ENCODE results near the gene FSIP1. TPM values are rescaled to one million over a fixed set of nuclear protein-coding genes. Genes with fewer than 3 reads are reported as not detected.

The FSIP1 gene
- total RNA-seq, 4 donors from 2014 or later, result 0.38 to 0.91 (median 0.57) TPM; not detected in 1

- no peak for DNase-seq
- peaks cover 9 to 65% (median 12%) of the 10 kb centered on the region in 3 donors for H3K4me1 ChIP-seq
- H3K36me3 ChIP-seq, result no peaks in the 10 kb centered on the region
- H3K27me3 ChIP-seq, result no peaks in the 10 kb centered on the region
- intact Hi-C loops (cut with DNase I), result no loop called here
- TF ChIP-seq POLR2A (IDR thresholded peaks at IDR 0.05) (no peak), CTCF (IDR thresholded peaks at IDR 0.05) (no peak)
- peak overlapping the region in 2 of 4 donors; percentile 84 to 85 for H3K27ac ChIP-seq
- no peaks in the 10 kb centered on the region for H3K9me3 ChIP-seq
- WGBS, 2 donors, result 89 to 90% methylated on average over 2 of the region's 2 CpGs
- no peak overlapping the region for H3K4me3 ChIP-seq
Measured at GRCh38 chr15:39784638-39785037, 2.0 kb upstream of the FSIP1 start.

DNA sequence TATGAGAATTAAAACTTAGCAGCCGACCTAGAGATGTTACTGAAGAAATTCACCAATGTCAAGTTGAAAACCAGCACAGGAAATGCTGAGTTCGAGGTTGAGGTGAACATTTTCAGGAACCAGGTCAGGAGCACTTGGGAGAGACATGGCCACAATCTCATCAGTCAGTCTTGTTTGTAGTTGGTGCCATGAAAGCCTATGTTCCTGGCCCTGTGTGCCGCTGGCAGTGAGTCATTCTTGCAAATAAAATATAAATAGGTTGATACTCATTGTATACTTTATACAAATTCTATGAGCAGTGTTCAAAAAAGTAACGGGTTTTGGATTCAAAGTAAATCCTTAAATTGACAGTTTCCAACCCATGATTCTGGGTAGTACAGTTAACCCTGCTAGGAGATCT, 1.5 kb upstream of the FSIP1 start:
- TF ChIP-seq CTCF (IDR thresholded peaks at IDR 0.05) (no peak), POLR2A (IDR thresholded peaks at IDR 0.05) (no peak)
- peak overlapping the region in 2 of 4 donors; percentile 84 to 85 for H3K27ac ChIP-seq
- no peaks in the 10 kb centered on the region for H3K36me3 ChIP-seq
- H3K9me3 ChIP-seq, result no peaks in the 10 kb centered on the region
- intact Hi-C loops (cut with DNase I), result no loop called here
- 23 to 29% methylated on average over 4 of the region's 4 CpGs for WGBS, 2 donors
- H3K4me1 ChIP-seq, result peaks cover 9 to 63% (median 12%) of the 10 kb centered on the region in 3 donors
- H3K27me3 ChIP-seq, result no peaks in the 10 kb centered on the region
- H3K4me3 ChIP-seq, result no peak overlapping the region
- DNase-seq, result no peak

- DNase-seq, result no peak
- H3K27me3 ChIP-seq, result no peaks in the 10 kb centered on the region
- intact Hi-C loops (cut with DNase I), result no loop called here
- 1% methylated on average over 10 of the region's 10 CpGs for WGBS, 2 donors
- H3K4me3 ChIP-seq, result peak overlapping the region; percentile 66 to 73 (median 69)
- H3K4me1 ChIP-seq, result peaks cover 9 to 57% (median 12%) of the 10 kb centered on the region in 3 donors
- H3K27ac ChIP-seq, result peak overlapping the region; percentile 45 to 85 (median 81)
- TF ChIP-seq CTCF (IDR thresholded peaks at IDR 0.05), result no peak
- no peak for TF ChIP-seq POLR2A (IDR thresholded peaks at IDR 0.05)
- H3K36me3 ChIP-seq, result no peaks in the 10 kb centered on the region
- no peaks in the 10 kb centered on the region for H3K9me3 ChIP-seq
Measured at GRCh38 chr15:39783244-39783820, 691 bp upstream of the FSIP1 start.

DNA sequence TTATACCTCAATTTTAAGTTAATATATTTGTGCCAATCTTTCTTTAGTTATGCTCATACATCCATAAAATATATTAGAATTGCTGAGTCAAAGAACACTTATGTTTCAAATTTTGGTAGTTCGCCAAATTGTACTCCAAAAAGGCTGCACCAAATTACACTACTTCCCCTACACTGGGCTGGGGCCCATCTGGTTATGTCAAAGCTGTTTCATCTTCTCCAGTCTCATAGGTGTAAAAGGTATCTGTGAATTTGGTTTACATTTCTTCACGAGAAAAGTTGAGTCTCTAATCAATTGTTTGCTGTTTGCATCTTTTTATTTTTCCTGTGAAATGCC, 706 bp downstream of the FSIP1 start:
- Histone ChIP-seq H3K27ac (peak overlapping the region; percentile 45 to 85 (median 81)), H3K4me3 (peak overlapping the region; percentile 66 to 73 (median 69)), H3K27me3 (no peaks in the 10 kb centered on the region), H3K36me3 (no peaks in the 10 kb centered on the region), H3K4me1 (peaks cover 9 to 55% (median 12%) of the 10 kb centered on the region in 3 donors), H3K9me3 (no peaks in the 10 kb centered on the region)
- intact Hi-C loops (cut with DNase I), result no loop called here
- no peak for DNase-seq
- 51 to 59% methylated on average over 2 of the region's 2 CpGs for WGBS, 2 donors
- TF ChIP-seq POLR2A (IDR thresholded peaks at IDR 0.05) (no peak), CTCF (IDR thresholded peaks at IDR 0.05) (no peak)

DNA sequence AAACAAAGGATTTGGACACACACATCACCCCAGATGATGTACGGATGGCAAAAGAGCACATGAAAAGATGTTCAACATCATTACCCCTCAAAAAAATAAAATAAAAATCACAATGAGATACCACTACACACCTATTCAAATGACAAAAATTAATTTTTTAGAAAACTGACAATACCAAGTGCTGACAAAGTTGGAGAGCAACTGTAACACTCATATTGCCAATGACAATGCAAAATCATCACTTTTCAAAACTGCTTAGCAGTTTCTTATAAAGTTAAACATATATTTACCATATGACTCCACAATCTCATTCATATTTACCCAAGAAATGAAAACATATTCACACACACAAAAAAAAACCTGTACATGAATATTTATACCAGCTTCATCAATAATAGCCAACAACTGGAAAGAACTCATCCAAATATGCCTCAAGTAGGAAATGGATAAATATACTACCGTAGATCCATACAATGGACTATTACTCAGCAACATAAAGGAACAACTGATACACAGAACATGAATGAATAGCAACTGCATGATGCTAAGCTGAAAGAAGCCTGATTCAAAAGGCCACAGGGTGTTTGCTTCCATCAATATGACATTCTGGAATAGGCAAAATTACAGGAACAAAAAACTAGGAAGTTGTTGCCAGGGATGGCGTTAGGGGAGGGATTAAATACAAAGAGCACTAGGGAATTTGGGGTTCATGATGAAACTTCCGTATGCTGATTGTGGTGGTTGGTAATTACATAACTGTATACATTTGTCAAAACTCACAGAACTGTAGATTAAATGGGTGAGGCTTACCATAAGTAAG, 1.3 kb downstream of the FSIP1 start:
- intact Hi-C loops (cut with DNase I), result no loop called here
- TF ChIP-seq CTCF (IDR thresholded peaks at IDR 0.05), result no peak
- no peak for TF ChIP-seq POLR2A (IDR thresholded peaks at IDR 0.05)
- Histone ChIP-seq H3K27ac (peak overlapping the region in 2 of 4 donors; percentile 78 to 85), H3K27me3 (no peaks in the 10 kb centered on the region), H3K4me3 (no peak overlapping the region), H3K36me3 (no peaks in the 10 kb centered on the region), H3K4me1 (peaks cover 9 to 51% (median 12%) of the 10 kb centered on the region in 3 donors), H3K9me3 (no peaks in the 10 kb centered on the region)
- WGBS, 2 donors, result 69 to 72% methylated on average over 4 of the region's 4 CpGs
- no peak for DNase-seq
